Stomach (tissue), 4 donors: ENCODE results near the gene CHPT1.

Experiments
- POLR2AphosphoS5 ChIP-seq, 3 donors: sonication (generic); formaldehyde crosslinking; IDR thresholded peaks; one replicate each; pipeline ENCODE4 v1.6.1; 2016; ENCODE audit warnings: antibody characterized with exemption in 3 of 3
- TF ChIP-seq, protein P1 (sequence below), 7 experiments: fragments of 450-650 bp in 4 of 7; fragments of 200-600 bp in 3 of 7; sonication (generic) in 3 of 7; IDR thresholded peaks; one replicate each; pipeline ENCODE4 v1.5.1; 2016 to 2019; ENCODE audit warnings: antibody characterized with exemption in 7 of 7, control low read depth in 2 of 7, mild to moderate bottlenecking in 1 of 7

DNA sequence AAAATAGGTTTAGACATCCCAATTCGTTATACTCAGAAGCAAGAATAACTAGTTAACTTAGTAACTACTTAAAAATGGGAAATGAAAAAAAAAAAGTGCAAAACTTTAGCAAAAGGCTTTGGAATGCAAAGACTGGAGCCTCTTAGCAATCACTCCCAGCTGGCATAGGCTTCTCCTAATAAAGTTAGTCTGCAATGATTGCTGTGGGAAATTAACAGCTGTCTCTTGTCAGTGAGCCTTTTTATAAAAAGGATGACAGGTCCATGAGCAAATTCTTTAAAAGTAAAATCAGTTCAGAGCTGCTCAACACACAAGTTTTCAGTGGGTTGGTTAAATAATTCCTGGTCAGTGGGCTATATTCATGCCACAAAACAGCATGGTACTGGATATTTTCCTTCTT lies 49.2 kb downstream of the CHPT1 start:
- TF ChIP-seq, protein P1, sequence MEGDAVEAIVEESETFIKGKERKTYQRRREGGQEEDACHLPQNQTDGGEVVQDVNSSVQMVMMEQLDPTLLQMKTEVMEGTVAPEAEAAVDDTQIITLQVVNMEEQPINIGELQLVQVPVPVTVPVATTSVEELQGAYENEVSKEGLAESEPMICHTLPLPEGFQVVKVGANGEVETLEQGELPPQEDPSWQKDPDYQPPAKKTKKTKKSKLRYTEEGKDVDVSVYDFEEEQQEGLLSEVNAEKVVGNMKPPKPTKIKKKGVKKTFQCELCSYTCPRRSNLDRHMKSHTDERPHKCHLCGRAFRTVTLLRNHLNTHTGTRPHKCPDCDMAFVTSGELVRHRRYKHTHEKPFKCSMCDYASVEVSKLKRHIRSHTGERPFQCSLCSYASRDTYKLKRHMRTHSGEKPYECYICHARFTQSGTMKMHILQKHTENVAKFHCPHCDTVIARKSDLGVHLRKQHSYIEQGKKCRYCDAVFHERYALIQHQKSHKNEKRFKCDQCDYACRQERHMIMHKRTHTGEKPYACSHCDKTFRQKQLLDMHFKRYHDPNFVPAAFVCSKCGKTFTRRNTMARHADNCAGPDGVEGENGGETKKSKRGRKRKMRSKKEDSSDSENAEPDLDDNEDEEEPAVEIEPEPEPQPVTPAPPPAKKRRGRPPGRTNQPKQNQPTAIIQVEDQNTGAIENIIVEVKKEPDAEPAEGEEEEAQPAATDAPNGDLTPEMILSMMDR (IDR thresholded peaks at IDR 0.05), result no peak
- no peak for TF ChIP-seq POLR2AphosphoS5 (IDR thresholded peaks at IDR 0.05)
